COR-L47 (cell line): ENCODE measurements around the gene ZFP3.
"Not testable (repeated sequence)": the region's sequence is repeated elsewhere in the genome, so short reads cannot be mapped to it uniquely, and the experiment has no call there.

ENCODE experiments used
- DNase-seq: peaks from one replicate; lab custom pipeline; 2025; lab: John Stamatoyannopoulos, UW

The ZFP3 gene

DNA sequence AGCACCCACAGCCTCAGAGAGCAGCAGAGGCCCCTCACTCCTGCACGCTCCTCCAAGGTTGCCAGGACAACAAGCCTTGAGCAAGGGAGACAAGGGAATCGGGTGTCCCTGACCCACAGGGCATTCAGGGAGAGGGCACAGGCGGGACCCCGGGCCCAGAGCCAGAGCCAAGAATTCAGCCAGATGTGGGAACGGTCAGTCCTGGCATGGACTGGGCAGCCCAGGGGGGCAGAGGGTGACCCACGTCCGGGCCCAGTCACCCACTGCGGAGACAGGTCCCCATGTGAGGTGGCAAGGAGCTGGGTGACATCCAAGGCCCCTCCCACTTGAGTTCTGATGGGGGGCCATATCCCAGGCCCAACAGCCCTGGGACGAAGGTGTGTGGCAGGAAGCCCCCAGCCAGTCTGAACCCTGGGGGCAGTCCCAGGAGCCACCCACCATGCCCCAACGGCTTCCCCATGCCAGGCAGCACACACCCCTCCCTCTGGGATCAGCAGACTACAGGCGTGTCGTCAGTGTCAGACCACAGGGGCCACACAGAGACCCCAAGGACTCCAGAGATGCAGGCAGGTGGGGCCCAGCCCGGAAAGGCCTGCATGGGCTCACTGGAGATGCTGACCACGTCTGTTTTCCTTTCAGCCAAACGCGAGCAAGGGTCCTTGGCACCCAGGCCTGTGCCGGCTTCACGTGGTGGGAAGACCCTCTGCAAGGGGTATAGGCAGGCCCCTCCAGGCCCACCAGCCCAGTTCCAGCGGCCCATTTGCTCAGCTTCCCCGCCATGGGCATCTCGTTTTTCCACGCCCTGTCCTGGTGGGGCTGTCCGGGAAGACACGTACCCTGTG is 60.6 kb downstream of the ZFP3 start:
- no peak for DNase-seq

- no peak for DNase-seq
These were observed 61.1 kb downstream of the ZFP3 start for GRCh38 chr17:5139458-5139732.

- not testable (repeated sequence) for DNase-seq
These were observed 64.6 kb downstream of the ZFP3 start for GRCh38 chr17:5142877-5143276.
